CD4-positive, alpha-beta memory T cell (primary cell): ENCODE data around the gene SLITRK4. TPM values are rescaled to one million over a fixed set of nuclear protein-coding genes. Genes with fewer than 3 reads are reported as not detected.

Source experiments
- CTCF ChIA-PET: fragments of 350-600 bp; sonication (Branson Sonifier 250); formaldehyde crosslinking; loops from one replicate; lab custom pipeline; 2021; ENCODE audit warnings: inconsistent platforms; ENCODE audit not compliant: partially characterized antibody; lab: Charles Lee
- POLR2A ChIA-PET: fragments of 350-600 bp; sonication (Branson Sonifier 250); formaldehyde crosslinking; loops from one replicate; lab custom pipeline; 2021; ENCODE audit not compliant: partially characterized antibody; lab: Charles Lee
- DNase-seq, 5 donors: peaks; one replicate each; pipeline versions ENCODE4 v3.0.0 to v3.0.0-alpha.2; 2020 to 2022; ENCODE audit warnings: mixed read lengths in 1 of 5
- H3K27ac ChIP-seq: one replicate; pipeline ENCODE4 v1.7.0; 2013; ENCODE audit warnings: low read depth, low read length
- H3K27me3 ChIP-seq: 2 replicates; pipeline ENCODE4 v1.7.0; 2013; ENCODE audit warnings: mild to moderate bottlenecking, low read length, moderate library complexity; ENCODE audit not compliant: insufficient read depth
- H3K36me3 ChIP-seq: 2 replicates; pipeline ENCODE4 v1.7.0; 2013; ENCODE audit warnings: mild to moderate bottlenecking, low read length, moderate library complexity; ENCODE audit not compliant: insufficient read depth
- H3K4me1 ChIP-seq: 2 replicates; pipeline ENCODE4 v1.7.0; 2013; ENCODE audit warnings: mild to moderate bottlenecking, low read length, moderate library complexity; ENCODE audit not compliant: insufficient read depth
- H3K4me3 ChIP-seq, 2 donors: one replicate each; pipeline ENCODE4 v1.7.0; 2013; ENCODE audit warnings: low read length in 2 of 2, mild to moderate bottlenecking in 1 of 2
- H3K9me3 ChIP-seq, 2 donors: one replicate each; pipeline ENCODE4 v1.7.0; 2013; ENCODE audit warnings: low read length in 2 of 2, control low read depth in 1 of 2; ENCODE audit not compliant: control insufficient read depth in 1 of 2
- H3K27ac Mint-ChIP-seq, 7 donors: one replicate each; pipeline ENCODE4 v1.8.0; 2020 to 2021; ENCODE audit warnings: mixed read lengths in 7 of 7, mild to moderate bottlenecking in 6 of 7, inconsistent platforms in 3 of 7, moderate library complexity in 3 of 7
- H3K27me3 Mint-ChIP-seq, 2 donors: one replicate each; pipeline ENCODE4 v1.8.0; 2020 to 2021; ENCODE audit warnings: mixed read lengths in 2 of 2
- H3K36me3 Mint-ChIP-seq, 2 donors: one replicate each; pipeline ENCODE4 v1.8.0; 2020 to 2021; ENCODE audit warnings: mixed read lengths in 2 of 2, inconsistent platforms in 1 of 2, mild to moderate bottlenecking in 1 of 2
- H3K4me1 Mint-ChIP-seq, 4 donors: one replicate each; pipeline ENCODE4 v1.8.0; 2020 to 2021; ENCODE audit warnings: mixed read lengths in 4 of 4, mild to moderate bottlenecking in 1 of 4
- H3K4me3 Mint-ChIP-seq, 8 donors: one replicate each; pipeline ENCODE4 v1.8.0; 2020 to 2021; ENCODE audit warnings: mixed read lengths in 8 of 8, mild to moderate bottlenecking in 7 of 8, moderate library complexity in 6 of 8, inconsistent platforms in 3 of 8
- H3K9me3 Mint-ChIP-seq, 8 donors: one replicate each; pipeline ENCODE4 v1.8.0; 2020 to 2021; ENCODE audit warnings: mixed read lengths in 8 of 8, mild to moderate bottlenecking in 5 of 8, inconsistent platforms in 3 of 8, moderate library complexity in 1 of 8
- intact Hi-C: fragments of 100-400 bp; cut with micrococcal nuclease; formaldehyde crosslinking; loops from one replicate; pipeline ENCODE4 v1.15.1; 2023
- polyA plus RNA-seq, 2 donors: library from polyadenylated mRNA; unstranded; fragments of 300-500 nt; fragmentation: Illumina TruSeq; gene quantifications; one replicate each; pipeline ENCODE4 v1.2.3, GENCODE V29; 2021
- total RNA-seq, 2 experiments: library from RNA; stranded (reverse); gene quantifications; one replicate each; pipeline ENCODE4 v1.2.3, GENCODE V29; 2021

SLITRK4 gene, protein sequence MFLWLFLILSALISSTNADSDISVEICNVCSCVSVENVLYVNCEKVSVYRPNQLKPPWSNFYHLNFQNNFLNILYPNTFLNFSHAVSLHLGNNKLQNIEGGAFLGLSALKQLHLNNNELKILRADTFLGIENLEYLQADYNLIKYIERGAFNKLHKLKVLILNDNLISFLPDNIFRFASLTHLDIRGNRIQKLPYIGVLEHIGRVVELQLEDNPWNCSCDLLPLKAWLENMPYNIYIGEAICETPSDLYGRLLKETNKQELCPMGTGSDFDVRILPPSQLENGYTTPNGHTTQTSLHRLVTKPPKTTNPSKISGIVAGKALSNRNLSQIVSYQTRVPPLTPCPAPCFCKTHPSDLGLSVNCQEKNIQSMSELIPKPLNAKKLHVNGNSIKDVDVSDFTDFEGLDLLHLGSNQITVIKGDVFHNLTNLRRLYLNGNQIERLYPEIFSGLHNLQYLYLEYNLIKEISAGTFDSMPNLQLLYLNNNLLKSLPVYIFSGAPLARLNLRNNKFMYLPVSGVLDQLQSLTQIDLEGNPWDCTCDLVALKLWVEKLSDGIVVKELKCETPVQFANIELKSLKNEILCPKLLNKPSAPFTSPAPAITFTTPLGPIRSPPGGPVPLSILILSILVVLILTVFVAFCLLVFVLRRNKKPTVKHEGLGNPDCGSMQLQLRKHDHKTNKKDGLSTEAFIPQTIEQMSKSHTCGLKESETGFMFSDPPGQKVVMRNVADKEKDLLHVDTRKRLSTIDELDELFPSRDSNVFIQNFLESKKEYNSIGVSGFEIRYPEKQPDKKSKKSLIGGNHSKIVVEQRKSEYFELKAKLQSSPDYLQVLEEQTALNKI
- not detected for total RNA-seq
- polyA plus RNA-seq = not detected

DNA sequence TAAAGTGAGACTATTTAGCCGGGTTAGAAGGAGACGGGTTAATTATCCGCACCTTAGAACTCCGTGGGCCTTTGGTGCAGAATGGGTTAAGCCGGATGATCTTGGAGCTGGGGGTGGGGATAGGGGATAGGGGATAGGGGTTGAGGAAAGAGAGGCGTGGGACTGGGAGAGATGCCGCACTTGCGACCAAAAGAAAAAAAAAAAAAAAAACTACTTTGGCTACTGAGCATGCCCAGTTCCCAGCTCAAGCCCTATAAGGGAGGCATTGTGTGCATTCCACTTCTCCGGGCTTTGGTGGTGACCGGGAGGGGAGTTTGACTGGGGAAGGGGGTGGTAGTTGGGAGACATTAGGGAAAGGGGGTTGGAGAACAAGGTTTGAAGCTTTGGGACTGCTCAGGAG, at the start of gene SLITRK4:
Gene SLITRK4 (minus strand): TSS at position 187 of the 400 bp plus-strand sequence. CDS start 4,993 bp downstream, outside the sequence.
- DNase-seq = no peak
- peaks cover 3 to 5% of the 10 kb centered on the region in 2 donors for H3K27me3 Mint-ChIP-seq
- no peaks in the 10 kb centered on the region for H3K4me1 Mint-ChIP-seq
- H3K4me3 Mint-ChIP-seq = no peak within 1 kb of the TSS
- Histone ChIP-seq H3K27ac (no peak within 1 kb of the TSS), H3K4me1 (no peaks in the 10 kb centered on the region), H3K27me3 (no peaks in the 10 kb centered on the region), H3K9me3 (no peaks in the 10 kb centered on the region), H3K36me3 (no peaks in the 10 kb centered on the region), H3K4me3 (no peak within 1 kb of the TSS)
- H3K27ac Mint-ChIP-seq = no peak within 1 kb of the TSS
- H3K36me3 Mint-ChIP-seq = no peaks in the 10 kb centered on the region
- peaks cover 0 to 9% (median 3%) of the 10 kb centered on the region in 8 donors for H3K9me3 Mint-ChIP-seq
- ChIA-PET POLR2A (no interaction called here), CTCF (no interaction called here)
- intact Hi-C loops = no loop called here

DNA sequence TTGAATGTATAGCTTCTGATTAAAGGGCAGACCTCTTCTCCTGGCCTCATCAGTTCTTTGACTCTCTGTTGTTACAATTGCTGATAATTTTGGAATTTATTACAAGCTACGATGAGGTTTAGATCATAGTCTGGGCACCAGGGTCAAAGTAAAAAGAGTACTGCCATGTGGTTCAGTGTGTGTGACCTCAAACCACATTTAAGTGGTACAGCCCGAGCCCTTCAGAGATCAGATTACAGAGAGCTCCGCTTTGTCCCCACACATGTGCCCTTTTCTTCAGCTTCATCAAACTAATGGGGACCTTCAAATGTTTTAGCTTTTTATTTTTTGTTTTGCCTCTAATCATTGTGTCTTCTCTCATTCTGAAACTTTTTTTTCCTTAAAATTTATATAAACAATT, 47.6 kb upstream of the SLITRK4 start:
- peaks cover 0 to 5% (median 0%) of the 10 kb centered on the region in 8 donors for H3K9me3 Mint-ChIP-seq
- Histone ChIP-seq H3K4me3 (no peak overlapping the region), H3K36me3 (no peaks in the 10 kb centered on the region), H3K27ac (no peak overlapping the region), H3K4me1 (no peaks in the 10 kb centered on the region), H3K9me3 (no peaks in the 10 kb centered on the region), H3K27me3 (no peaks in the 10 kb centered on the region)
- H3K27me3 Mint-ChIP-seq = no peaks in the 10 kb centered on the region
- CTCF ChIA-PET = no interaction called here
- no peak for DNase-seq
- POLR2A ChIA-PET = no interaction called here
- intact Hi-C loops = no loop called here
- H3K4me1 Mint-ChIP-seq = no peaks in the 10 kb centered on the region
- H3K36me3 Mint-ChIP-seq = no peaks in the 10 kb centered on the region
- no peak overlapping the region for H3K27ac Mint-ChIP-seq
- no peak overlapping the region for H3K4me3 Mint-ChIP-seq

DNA sequence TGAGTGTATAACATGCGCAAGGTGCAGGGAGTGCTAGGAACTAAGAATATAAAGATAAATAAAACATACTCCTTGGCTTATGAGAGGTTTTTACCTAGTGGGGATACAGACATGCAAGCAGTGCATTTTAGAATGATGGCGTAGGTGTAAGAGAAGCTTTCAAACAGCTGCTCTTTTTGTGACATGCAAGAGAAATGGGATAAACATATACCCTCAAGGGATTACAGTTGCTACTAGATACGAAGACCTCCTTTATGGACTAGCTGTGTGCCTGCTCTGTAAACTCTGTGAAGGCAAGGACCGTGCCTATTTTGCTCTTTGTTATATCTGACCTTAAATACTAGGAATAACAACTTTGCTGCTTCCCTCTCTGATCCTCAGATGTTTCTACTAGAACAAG, 39.0 kb upstream of the SLITRK4 start:
- Mint-ChIP-seq H3K4me3 (no peak overlapping the region), H3K36me3 (no peaks in the 10 kb centered on the region), H3K27ac (no peak overlapping the region), H3K27me3 (no peaks in the 10 kb centered on the region), H3K4me1 (no peaks in the 10 kb centered on the region), H3K9me3 (peaks cover 0 to 4% (median 0%) of the 10 kb centered on the region in 8 donors)
- no peak overlapping the region for H3K4me3 ChIP-seq
- H3K27me3 ChIP-seq = no peaks in the 10 kb centered on the region
- no peak overlapping the region for H3K27ac ChIP-seq
- ChIA-PET CTCF (no interaction called here), POLR2A (no interaction called here)
- no peaks in the 10 kb centered on the region for H3K4me1 ChIP-seq
- no peak for DNase-seq
- intact Hi-C loops = no loop called here
- no peaks in the 10 kb centered on the region for H3K36me3 ChIP-seq
- H3K9me3 ChIP-seq = no peaks in the 10 kb centered on the region

DNA sequence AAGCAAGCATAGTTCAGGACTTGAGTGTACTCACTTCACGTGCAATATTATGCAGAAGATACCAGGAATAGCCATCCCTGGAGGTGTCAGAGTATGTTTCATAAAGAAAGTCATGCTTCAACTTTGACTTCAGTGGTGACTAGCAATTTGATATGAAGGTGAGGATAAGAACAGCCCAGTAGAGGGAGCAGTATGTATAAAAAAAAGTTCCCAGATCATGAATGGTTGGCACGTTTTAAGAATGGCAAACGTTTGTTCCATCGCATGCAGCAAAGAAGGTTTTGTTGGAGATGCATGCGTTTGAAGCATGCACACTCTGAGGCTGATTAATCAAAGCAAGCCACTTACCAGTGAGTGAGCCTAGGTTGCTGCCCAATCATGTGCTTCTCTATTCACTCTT, 33.5 kb upstream of the SLITRK4 start:
- H3K4me3 Mint-ChIP-seq = no peak overlapping the region
- Histone ChIP-seq H3K9me3 (no peaks in the 10 kb centered on the region), H3K4me1 (no peaks in the 10 kb centered on the region), H3K4me3 (no peak overlapping the region), H3K27ac (no peak overlapping the region), H3K36me3 (no peaks in the 10 kb centered on the region), H3K27me3 (no peaks in the 10 kb centered on the region)
- POLR2A ChIA-PET = no interaction called here
- DNase-seq = no peak
- H3K4me1 Mint-ChIP-seq = no peaks in the 10 kb centered on the region
- H3K27me3 Mint-ChIP-seq = no peaks in the 10 kb centered on the region
- CTCF ChIA-PET = no interaction called here
- intact Hi-C loops = no loop called here
- no peak overlapping the region for H3K27ac Mint-ChIP-seq
- peaks cover 0 to 2% (median 0%) of the 10 kb centered on the region in 8 donors for H3K9me3 Mint-ChIP-seq
- H3K36me3 Mint-ChIP-seq = no peaks in the 10 kb centered on the region

DNA sequence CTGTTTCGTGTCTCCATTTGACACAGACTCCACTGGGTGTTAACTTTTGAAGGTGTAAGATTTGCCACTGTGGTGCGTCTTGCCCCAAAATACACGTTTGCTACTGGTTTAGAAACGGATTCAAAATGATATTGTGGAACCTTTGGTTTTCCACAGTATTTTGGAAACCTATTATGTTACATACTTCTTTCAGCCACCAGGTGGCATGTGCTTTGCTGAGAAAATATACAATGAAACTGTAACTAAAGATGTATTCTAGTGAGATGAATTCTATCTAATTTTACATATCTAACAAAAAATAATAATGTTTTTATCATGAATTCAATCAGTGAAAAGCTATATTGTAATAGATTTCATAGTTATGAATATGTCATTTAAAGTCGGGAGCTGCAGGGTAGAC, 28.4 kb upstream of the SLITRK4 start:
- no peaks in the 10 kb centered on the region for H3K36me3 ChIP-seq
- intact Hi-C loops = no loop called here
- H3K9me3 ChIP-seq = no peaks in the 10 kb centered on the region
- ChIA-PET POLR2A (no interaction called here), CTCF (no interaction called here)
- no peak for DNase-seq
- H3K36me3 Mint-ChIP-seq = no peaks in the 10 kb centered on the region
- no peaks in the 10 kb centered on the region for H3K4me1 Mint-ChIP-seq
- peaks cover 0 to 2% (median 0%) of the 10 kb centered on the region in 8 donors for H3K9me3 Mint-ChIP-seq
- H3K4me1 ChIP-seq = no peaks in the 10 kb centered on the region
- H3K4me3 Mint-ChIP-seq = no peak overlapping the region
- H3K27ac Mint-ChIP-seq = no peak overlapping the region
- H3K4me3 ChIP-seq = no peak overlapping the region
- H3K27me3 ChIP-seq = no peaks in the 10 kb centered on the region
- no peak overlapping the region for H3K27ac ChIP-seq
- H3K27me3 Mint-ChIP-seq = no peaks in the 10 kb centered on the region

DNA sequence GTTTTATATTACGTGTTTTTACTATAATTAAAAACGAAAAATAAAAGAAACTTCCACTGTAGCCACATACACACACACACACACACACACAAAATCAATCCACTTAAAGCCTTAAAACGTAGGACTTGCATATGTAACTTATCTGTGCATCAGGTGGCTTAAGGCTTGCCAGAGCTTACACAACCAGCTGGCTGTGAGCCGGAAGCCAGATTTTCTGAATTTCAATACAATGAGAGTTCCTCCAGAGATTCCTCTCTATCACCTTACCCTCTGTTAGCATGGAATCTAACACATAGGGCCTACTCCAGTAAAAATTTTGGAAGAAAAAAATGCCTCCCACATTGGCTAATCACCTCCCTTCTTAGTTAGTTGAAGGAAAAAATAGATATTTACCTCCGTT, 27.9 kb upstream of the SLITRK4 start:
- no peaks in the 10 kb centered on the region for H3K27me3 Mint-ChIP-seq
- H3K4me3 ChIP-seq = no peak overlapping the region
- H3K36me3 ChIP-seq = no peaks in the 10 kb centered on the region
- no peak overlapping the region for H3K27ac ChIP-seq
- H3K4me3 Mint-ChIP-seq = no peak overlapping the region
- H3K27ac Mint-ChIP-seq = no peak overlapping the region
- no peaks in the 10 kb centered on the region for H3K4me1 Mint-ChIP-seq
- ChIA-PET CTCF (no interaction called here), POLR2A (no interaction called here)
- peaks cover 0 to 2% (median 0%) of the 10 kb centered on the region in 8 donors for H3K9me3 Mint-ChIP-seq
- no peaks in the 10 kb centered on the region for H3K36me3 Mint-ChIP-seq
- no peaks in the 10 kb centered on the region for H3K4me1 ChIP-seq
- H3K27me3 ChIP-seq = no peaks in the 10 kb centered on the region
- DNase-seq = no peak
- no peaks in the 10 kb centered on the region for H3K9me3 ChIP-seq
- intact Hi-C loops = no loop called here

DNA sequence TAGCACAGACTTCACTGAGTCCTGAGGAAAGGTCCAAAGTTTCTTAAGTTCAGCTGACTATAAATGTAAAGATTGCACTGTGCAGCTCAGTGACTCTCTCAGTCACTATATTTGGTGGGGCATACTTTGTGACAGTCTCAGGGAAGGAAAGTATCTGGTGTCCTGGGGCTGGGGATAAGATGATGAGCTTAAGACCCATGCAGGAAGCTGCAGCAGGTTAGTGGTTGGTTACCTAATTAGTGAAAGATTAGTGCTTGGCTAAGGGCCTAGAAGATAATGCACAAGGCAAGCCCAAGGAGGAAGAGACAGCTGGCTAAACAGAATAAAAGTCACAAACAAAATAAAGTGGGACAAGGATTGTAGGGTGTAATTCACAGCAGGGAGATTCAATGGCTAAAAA, 25.4 kb upstream of the SLITRK4 start:
- CTCF ChIA-PET = no interaction called here
- intact Hi-C loops = no loop called here
- peak overlapping the region in 1 of 7 donors; percentile 73 for H3K27ac Mint-ChIP-seq

More for the DNA sequence above, 25.4 kb upstream of the SLITRK4 start:
- Histone ChIP-seq H3K27me3 (no peaks in the 10 kb centered on the region), H3K4me1 (no peaks in the 10 kb centered on the region), H3K9me3 (no peaks in the 10 kb centered on the region), H3K36me3 (no peaks in the 10 kb centered on the region), H3K27ac (no peak overlapping the region), H3K4me3 (no peak overlapping the region)
- POLR2A ChIA-PET = no interaction called here
- no peaks in the 10 kb centered on the region for H3K36me3 Mint-ChIP-seq
- H3K27me3 Mint-ChIP-seq = no peaks in the 10 kb centered on the region
- H3K4me3 Mint-ChIP-seq = no peak overlapping the region
- peaks cover 0 to 2% (median 0%) of the 10 kb centered on the region in 8 donors for H3K9me3 Mint-ChIP-seq
- DNase-seq = no peak
- H3K4me1 Mint-ChIP-seq = no peaks in the 10 kb centered on the region
